ENCODE data around the gene EHBP1L1.

Gene EHBP1L1

GRCh38 chr11:65591939-65592857 lies 16.3 kb downstream of the EHBP1L1 start:
- no peak for TF ChIP-seq CTCF (IDR thresholded peaks at IDR 0.05; ENCODE audit: low read depth, low read length, missing control alignments)
- no peak for DNase-seq (ENCODE audit: low read depth)
- no peak overlapping the region for H3K4me3 ChIP-seq (ENCODE audit: low read depth, low read length)

- no peak for DNase-seq (ENCODE audit: low read depth)
- no peak overlapping the region for H3K4me3 ChIP-seq (ENCODE audit: low read depth, low read length)
- no peak for TF ChIP-seq CTCF (IDR thresholded peaks at IDR 0.05; ENCODE audit: low read depth, low read length, missing control alignments)
Measured at GRCh38 chr11:65592858-65593517, 17.1 kb downstream of the EHBP1L1 start.

GRCh38 chr11:65593518-65594414 lies 17.9 kb downstream of the EHBP1L1 start:
- no peak for DNase-seq (ENCODE audit: low read depth)
- H3K4me3 ChIP-seq (ENCODE audit: low read depth, low read length) = no peak overlapping the region
- TF ChIP-seq CTCF (IDR thresholded peaks at IDR 0.05; ENCODE audit: low read depth, low read length, missing control alignments) = peak; percentile 75

GRCh38 chr11:65595131-65595530 lies 19.3 kb downstream of the EHBP1L1 start:
- no peak overlapping the region for H3K4me3 ChIP-seq (ENCODE audit: low read depth, low read length)
- TF ChIP-seq CTCF (IDR thresholded peaks at IDR 0.05; ENCODE audit: low read depth, low read length, missing control alignments) = no peak
- no peak for DNase-seq (ENCODE audit: low read depth)

GRCh38 chr11:65595543-65596281 lies 19.9 kb downstream of the EHBP1L1 start, which contains the start of gene KCNK7:
Gene KCNK7, minus strand, starts transcription at chr11:65595800. Its CDS starts 28 bp downstream, at chr11:65595772.
- TF ChIP-seq CTCF (IDR thresholded peaks at IDR 0.05; ENCODE audit: low read depth, low read length, missing control alignments) = no peak
- no peak within 1 kb of the TSS for H3K4me3 ChIP-seq (ENCODE audit: low read depth, low read length)
- DNase-seq (ENCODE audit: low read depth) = no peak

GRCh38 chr11:65596520-65596919 lies 20.7 kb downstream of the EHBP1L1 start:
- TF ChIP-seq CTCF (IDR thresholded peaks at IDR 0.05; ENCODE audit: low read depth, low read length, missing control alignments) = no peak
- H3K4me3 ChIP-seq (ENCODE audit: low read depth, low read length) = no peak overlapping the region
- DNase-seq (ENCODE audit: low read depth) = no peak

All from GM12864 (cell line).